PC-3 (cell line): ENCODE results near the gene POU2F1. TPM values are rescaled to one million over a fixed set of nuclear protein-coding genes. Genes with fewer than 3 reads are reported as not detected.

Source experiments
- ATAC-seq: fragments of 200-7000 bp; cut with Tn5 transposase; 2 replicates; pipeline ENCODE4 v1.9.1; 2020; ENCODE audit warnings: mild to moderate bottlenecking, moderate library complexity
- BruUV-seq: library from RNA; stranded (reverse); fragments of 400-500 nt; replicated peaks from 2 replicates; lab custom pipeline; 2021; lab: Mats Ljungman, UMichigan
- CTCF ChIA-PET: fragments of 300-600 bp; sonication (Branson Sonifier 250); formaldehyde crosslinking; loops from one replicate; lab custom pipeline; 2022; ENCODE audit warnings: antibody characterized with exemption; lab: Charles Lee
- POLR2A ChIA-PET: fragments of 300-600 bp; sonication (Branson Sonifier 250); formaldehyde crosslinking; loops from one replicate; lab custom pipeline; 2022; ENCODE audit warnings: antibody characterized with exemption; ENCODE audit not compliant: unreplicated experiment; lab: Charles Lee
- DNase-seq: peaks from one replicate; pipeline ENCODE4 v3.0.0-alpha.2; 2015
- H2AFZ ChIP-seq: fragments of 300-600 bp; sonication (generic); 2 replicates; pipeline ENCODE4 v1.6.0; 2016; ENCODE audit warnings: antibody characterized with exemption, low read length
- H3F3A ChIP-seq: fragments of 300-600 bp; sonication (generic); one replicate; pipeline ENCODE4 v1.6.0; 2017; ENCODE audit warnings: antibody characterized with exemption, low read length, control low read depth, mild to moderate bottlenecking; ENCODE audit not compliant: unreplicated experiment
- H3K27ac ChIP-seq: fragments of 300-600 bp; sonication (generic); 2 replicates; pipeline ENCODE4 v1.5.1; 2016; ENCODE audit warnings: mild to moderate bottlenecking, low read length
- H3K27me3 ChIP-seq: fragments of 300-600 bp; sonication (generic); 2 replicates; pipeline ENCODE4 v1.6.1; 2016; ENCODE audit warnings: low read length, mixed read lengths
- H3K36me3 ChIP-seq: fragments of 300-600 bp; sonication (generic); 2 replicates; pipeline ENCODE4 v1.6.1; 2016; ENCODE audit warnings: low read depth, mixed run types, low read length, mixed read lengths
- H3K4me1 ChIP-seq: fragments of 300-600 bp; sonication (generic); 2 replicates; pipeline ENCODE4 v1.5.1; 2016; ENCODE audit warnings: low read length; ENCODE audit not compliant: insufficient read depth
- H3K4me2 ChIP-seq: fragments of 300-600 bp; sonication (generic); 2 replicates; pipeline ENCODE4 v1.6.0; 2016; ENCODE audit warnings: low read length
- H3K4me3 ChIP-seq: fragments of 300-600 bp; sonication (generic); 2 replicates; pipeline ENCODE4 v1.5.1; 2016; ENCODE audit warnings: mild to moderate bottlenecking, low read length, mixed read lengths
- H3K79me2 ChIP-seq: fragments of 300-600 bp; sonication (generic); 2 replicates; pipeline ENCODE4 v1.6.1; 2017; ENCODE audit warnings: low read length, mixed read lengths
- H3K9ac ChIP-seq: fragments of 300-600 bp; sonication (generic); 2 replicates; pipeline ENCODE4 v1.6.0; 2016; ENCODE audit warnings: mild to moderate bottlenecking, low read length
- H3K9me2 ChIP-seq: fragments of 300-600 bp; sonication (generic); replicated peaks from 2 replicates; pipeline ENCODE4 v1.6.1; 2016; ENCODE audit warnings: mixed run types, low read length, mixed read lengths
- H3K9me3 ChIP-seq: fragments of 300-600 bp; sonication (generic); 2 replicates; pipeline ENCODE4 v1.6.1; 2016; ENCODE audit warnings: low read length, mixed read lengths
- H4K20me1 ChIP-seq: fragments of 300-600 bp; sonication (generic); 2 replicates; pipeline ENCODE4 v1.6.1; 2016; ENCODE audit warnings: low read length, mixed read lengths
- EZH2 ChIP-seq: fragments of 300-600 bp; sonication (generic); IDR thresholded peaks from one replicate; pipeline ENCODE4 v1.6.1; 2017; ENCODE audit warnings: antibody characterized with exemption, mild to moderate bottlenecking, low read length; ENCODE audit not compliant: unreplicated experiment
- EZH2phosphoT487 ChIP-seq: fragments of 300-600 bp; sonication (generic); IDR thresholded peaks from 2 replicates; pipeline ENCODE4 v1.6.1; 2018; ENCODE audit warnings: mild to moderate bottlenecking, antibody characterized with exemption, low read length, borderline replicate concordance
- intact Hi-C: fragments of 100-400 bp; cut with micrococcal nuclease; formaldehyde crosslinking; loops from 2 replicates; pipeline ENCODE4 v1.9.0; 2023
- total RNA-seq: library from RNA; depleted of rRNA; stranded (reverse); fragments of >200 nt; gene quantifications from 2 replicates; pipeline ENCODE4 v1.2.3, GENCODE V29; 2014
- TF ChIP-seq, protein P1 (sequence below): fragments of 300-600 bp; sonication (generic); conservative IDR thresholded peaks from 2 replicates; pipeline ENCODE4 v1.5.1; 2017; ENCODE audit warnings: antibody characterized with exemption, low read depth, mild to moderate bottlenecking, low read length

Gene POU2F1
- total RNA-seq, 1 experiment from 2014 or later = 8.7 TPM

- H3K9me3 ChIP-seq = no peaks in the 10 kb centered on the region
- no peaks in the 10 kb centered on the region for H4K20me1 ChIP-seq
- POLR2A ChIA-PET = no interaction called here
- H3K4me2 ChIP-seq = no peak overlapping the region
- no peaks in the 10 kb centered on the region for H3K27me3 ChIP-seq
- no peaks in the 10 kb centered on the region for H3K9me2 ChIP-seq
- CTCF ChIA-PET = no interaction called here
- no peak overlapping the region for H2AFZ ChIP-seq
- intact Hi-C loops = loop anchor here (5.0 kb wide), 1 partner anchor 218 kb away; the partner anchor contains the start of gene POU2F1
- H3K4me3 ChIP-seq = no peak overlapping the region
- ATAC-seq = no peak
- H3K79me2 ChIP-seq = no peaks in the 10 kb centered on the region
- no peak overlapping the region for H3K9ac ChIP-seq
- H3K36me3 ChIP-seq = no peaks in the 10 kb centered on the region
- no peaks in the 10 kb centered on the region for H3F3A ChIP-seq
- no TSS peak for BruUV-seq
- DNase-seq = no peak
- no peak overlapping the region for H3K27ac ChIP-seq
- H3K4me1 ChIP-seq = peaks cover 24% of the 10 kb centered on the region
- TF ChIP-seq, protein P1, sequence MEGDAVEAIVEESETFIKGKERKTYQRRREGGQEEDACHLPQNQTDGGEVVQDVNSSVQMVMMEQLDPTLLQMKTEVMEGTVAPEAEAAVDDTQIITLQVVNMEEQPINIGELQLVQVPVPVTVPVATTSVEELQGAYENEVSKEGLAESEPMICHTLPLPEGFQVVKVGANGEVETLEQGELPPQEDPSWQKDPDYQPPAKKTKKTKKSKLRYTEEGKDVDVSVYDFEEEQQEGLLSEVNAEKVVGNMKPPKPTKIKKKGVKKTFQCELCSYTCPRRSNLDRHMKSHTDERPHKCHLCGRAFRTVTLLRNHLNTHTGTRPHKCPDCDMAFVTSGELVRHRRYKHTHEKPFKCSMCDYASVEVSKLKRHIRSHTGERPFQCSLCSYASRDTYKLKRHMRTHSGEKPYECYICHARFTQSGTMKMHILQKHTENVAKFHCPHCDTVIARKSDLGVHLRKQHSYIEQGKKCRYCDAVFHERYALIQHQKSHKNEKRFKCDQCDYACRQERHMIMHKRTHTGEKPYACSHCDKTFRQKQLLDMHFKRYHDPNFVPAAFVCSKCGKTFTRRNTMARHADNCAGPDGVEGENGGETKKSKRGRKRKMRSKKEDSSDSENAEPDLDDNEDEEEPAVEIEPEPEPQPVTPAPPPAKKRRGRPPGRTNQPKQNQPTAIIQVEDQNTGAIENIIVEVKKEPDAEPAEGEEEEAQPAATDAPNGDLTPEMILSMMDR = no peak
- TF ChIP-seq EZH2phosphoT487 (no peak), EZH2 (no peak)
These were observed 220.1 kb downstream of the POU2F1 start for GRCh38 chr1:167440776-167441175.

GRCh38 chr1:167441222-167441621 is 220.5 kb downstream of the POU2F1 start:
- Histone ChIP-seq H3K4me2 (peak overlapping the region; percentile 71), H3K27me3 (no peaks in the 10 kb centered on the region), H3K9me3 (no peaks in the 10 kb centered on the region), H3K4me1 (peaks cover 26% of the 10 kb centered on the region), H3K27ac (peak overlapping the region; percentile 73), H2AFZ (peak overlapping the region; percentile 52; the same call in 1 of the 2 replicates), H3F3A (no peaks in the 10 kb centered on the region), H3K79me2 (no peaks in the 10 kb centered on the region), H3K4me3 (no peak overlapping the region), H3K9me2 (no peaks in the 10 kb centered on the region), H4K20me1 (no peaks in the 10 kb centered on the region), H3K36me3 (no peaks in the 10 kb centered on the region), H3K9ac (peak overlapping the region; percentile 61)
- intact Hi-C loops = loop anchor here (5.0 kb wide), 1 partner anchor 219 kb away; the partner anchor contains the start of gene POU2F1
- ChIA-PET CTCF (interaction anchor here (0.6 to 1.5 kb wide), 3 partner anchors 40 to 221 kb away, joined by 4 to 5 read pairs (median 4); partner anchors contain the start of gene POU2F1), POLR2A (interaction anchor here (0.6 kb wide), 2 partner anchors 174 to 221 kb away, joined by 4 to 10 read pairs; partner anchors contain the start of gene POU2F1)
- TF ChIP-seq EZH2phosphoT487 (no peak), EZH2 (no peak)
- TF ChIP-seq, protein P1 = no peak
- DNase-seq = peak; percentile 21
- BruUV-seq = no TSS peak
- ATAC-seq = no peak
